ENCODE measurements around the gene C2orf74. TPM values are rescaled to one million over a fixed set of nuclear protein-coding genes. Genes with fewer than 3 reads are reported as not detected.

Gene C2orf74
- total and polyA plus RNA-seq, 9 of the 15 experiments (the other 6 are each of a cell fraction or from before 2014, with no cell fraction given) = not detected

DNA sequence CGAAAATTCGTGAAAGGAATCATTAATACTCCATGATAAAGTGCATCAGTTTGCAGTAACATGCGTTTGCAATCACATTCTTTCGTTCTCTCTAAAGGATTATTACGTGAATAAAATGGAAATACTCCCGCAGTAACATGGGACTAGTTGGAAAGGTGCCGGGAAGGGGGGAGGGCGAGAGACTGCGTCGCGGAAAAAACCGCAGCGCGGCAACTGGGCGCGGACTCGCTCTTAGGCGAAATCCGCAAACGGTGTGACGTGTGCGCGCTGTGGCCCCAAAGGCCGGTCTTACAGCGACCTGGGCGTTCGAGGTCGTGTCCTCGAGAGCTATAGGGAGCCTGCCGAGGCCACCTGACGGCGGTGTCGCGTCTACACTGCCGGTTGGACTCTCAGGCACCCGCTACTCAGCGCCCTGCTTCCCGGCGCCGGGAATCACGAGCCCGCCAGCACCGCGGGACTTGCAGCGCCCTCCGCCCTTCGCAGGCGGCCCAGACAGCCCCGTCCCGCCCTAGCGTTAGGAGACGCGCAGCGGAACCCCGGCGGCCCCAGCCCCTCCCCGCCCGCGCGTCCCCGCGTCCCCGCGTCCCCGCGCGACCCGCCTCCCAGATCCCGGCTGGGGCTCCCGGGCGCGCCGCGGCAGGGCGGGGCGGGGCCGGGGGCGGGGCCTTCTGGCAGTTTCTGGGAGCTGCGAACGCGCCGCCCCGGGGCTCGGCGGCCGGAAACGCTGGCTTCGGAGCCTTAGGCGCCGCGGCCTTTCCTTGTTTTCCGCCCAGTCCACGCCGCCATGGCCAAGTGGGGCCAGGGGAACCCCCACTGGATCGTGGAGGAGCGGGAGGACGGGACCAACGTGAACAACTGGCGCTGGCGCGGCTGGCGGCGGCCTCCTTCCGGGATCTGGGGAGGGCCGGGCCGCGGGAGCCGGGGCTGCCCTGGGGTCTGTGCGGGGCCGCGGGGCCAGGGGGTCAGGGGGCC lies 15.1 kb downstream of the C2orf74 start (continued):
- TF ChIP-seq, protein P1, sequence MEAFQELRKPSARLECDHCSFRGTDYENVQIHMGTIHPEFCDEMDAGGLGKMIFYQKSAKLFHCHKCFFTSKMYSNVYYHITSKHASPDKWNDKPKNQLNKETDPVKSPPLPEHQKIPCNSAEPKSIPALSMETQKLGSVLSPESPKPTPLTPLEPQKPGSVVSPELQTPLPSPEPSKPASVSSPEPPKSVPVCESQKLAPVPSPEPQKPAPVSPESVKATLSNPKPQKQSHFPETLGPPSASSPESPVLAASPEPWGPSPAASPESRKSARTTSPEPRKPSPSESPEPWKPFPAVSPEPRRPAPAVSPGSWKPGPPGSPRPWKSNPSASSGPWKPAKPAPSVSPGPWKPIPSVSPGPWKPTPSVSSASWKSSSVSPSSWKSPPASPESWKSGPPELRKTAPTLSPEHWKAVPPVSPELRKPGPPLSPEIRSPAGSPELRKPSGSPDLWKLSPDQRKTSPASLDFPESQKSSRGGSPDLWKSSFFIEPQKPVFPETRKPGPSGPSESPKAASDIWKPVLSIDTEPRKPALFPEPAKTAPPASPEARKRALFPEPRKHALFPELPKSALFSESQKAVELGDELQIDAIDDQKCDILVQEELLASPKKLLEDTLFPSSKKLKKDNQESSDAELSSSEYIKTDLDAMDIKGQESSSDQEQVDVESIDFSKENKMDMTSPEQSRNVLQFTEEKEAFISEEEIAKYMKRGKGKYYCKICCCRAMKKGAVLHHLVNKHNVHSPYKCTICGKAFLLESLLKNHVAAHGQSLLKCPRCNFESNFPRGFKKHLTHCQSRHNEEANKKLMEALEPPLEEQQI (IDR thresholded peaks at IDR 0.05) = no peak
- TF ChIP-seq TGIF2 (CRISPR knock-in tag; IDR thresholded peaks at IDR 0.05) (no peak), KDM5B (IDR thresholded peaks at IDR 0.05; ENCODE audit: insufficient replicate concordance, low read depth, low read length) (peak; percentile 96), KLF1 (tag; IDR thresholded peaks at IDR 0.05) (peak; percentile 20; the same call in 1 of the 2 replicates), TCFL5 (CRISPR knock-in tag; conservative IDR thresholded peaks at IDR 0.05) (no peak), KHSRP (IDR thresholded peaks at IDR 0.05) (no peak), ZNF76 (CRISPR knock-in tag; IDR thresholded peaks at IDR 0.05; ENCODE audit: borderline replicate concordance) (peak; percentile 27; the same call in 1 of the 2 replicates), SAP30 (IDR thresholded peaks at IDR 0.05; ENCODE audit: borderline replicate concordance, insufficient read depth, low read depth, low read length, poor library complexity, severe bottlenecking) (no peak), CEBPG (CRISPR knock-in tag; IDR thresholded peaks at IDR 0.05) (no peak), CEBPG (tag; conservative IDR thresholded peaks at IDR 0.05 in 1 of 2, IDR thresholded peaks at IDR 0.05 in 1 of 2) (no peak), ZFX (CRISPR knock-in tag; IDR thresholded peaks at IDR 0.05) (peak; percentile 95), ZNF133 (CRISPR knock-in tag; IDR thresholded peaks at IDR 0.05) (no peak), ZNF143 (CRISPR knock-in tag; IDR thresholded peaks at IDR 0.05) (no peak), RBM17 (IDR thresholded peaks at IDR 0.05; ENCODE audit: borderline replicate concordance, low read depth, low read length) (no peak), ZFP30 (CRISPR knock-in tag; IDR thresholded peaks at IDR 0.05; ENCODE audit: borderline replicate concordance) (no peak), ZNF175 (CRISPR knock-in tag; IDR thresholded peaks at IDR 0.05; ENCODE audit: low read depth) (peak; percentile 81), COPS2 (conservative IDR thresholded peaks at IDR 0.05) (no peak), ZNF445 (CRISPR knock-in tag; IDR thresholded peaks at IDR 0.05; ENCODE audit: low read depth) (no peak), ZNF586 (CRISPR knock-in tag; conservative IDR thresholded peaks at IDR 0.05) (no peak), NFIX (CRISPR knock-in tag; IDR thresholded peaks at IDR 0.05; ENCODE audit: low read depth) (no peak), MYNN (IDR thresholded peaks at IDR 0.05) (no peak), MYNN (CRISPR knock-in tag; IDR thresholded peaks at IDR 0.05) (no peak), RBM34 (IDR thresholded peaks at IDR 0.05; ENCODE audit: borderline replicate concordance, insufficient read depth, low read length) (no peak), MYBL2 (IDR thresholded peaks at IDR 0.05; ENCODE audit: low read depth) (no peak), MYBL2 (CRISPR knock-in tag; IDR thresholded peaks at IDR 0.05; ENCODE audit: borderline replicate concordance) (no peak)
- TF ChIP-seq, protein P2, sequence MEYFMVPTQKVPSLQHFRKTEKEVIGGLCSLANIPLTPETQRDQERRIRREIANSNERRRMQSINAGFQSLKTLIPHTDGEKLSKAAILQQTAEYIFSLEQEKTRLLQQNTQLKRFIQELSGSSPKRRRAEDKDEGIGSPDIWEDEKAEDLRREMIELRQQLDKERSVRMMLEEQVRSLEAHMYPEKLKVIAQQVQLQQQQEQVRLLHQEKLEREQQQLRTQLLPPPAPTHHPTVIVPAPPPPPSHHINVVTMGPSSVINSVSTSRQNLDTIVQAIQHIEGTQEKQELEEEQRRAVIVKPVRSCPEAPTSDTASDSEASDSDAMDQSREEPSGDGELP (CRISPR knock-in tag; IDR thresholded peaks at IDR 0.05; ENCODE audit: borderline replicate concordance) = peak; percentile 83
